ENCODE measurements around the gene GRK5. TPM values are rescaled to one million over a fixed set of nuclear protein-coding genes. Genes with fewer than 3 reads are reported as not detected.

The GRK5 gene
- total RNA-seq, 1 experiment from 2014 or later, result 4.5 TPM

GRCh38 chr10:119243967-119244366, 36.6 kb downstream of the GRK5 start:
- DNase-seq, result no peak
- BruUV-seq (replicated peaks), result no TSS peak

GRCh38 chr10:119245272-119245671, 37.9 kb downstream of the GRK5 start:
- intact Hi-C loops (cut with micrococcal nuclease), result no loop called here
- Histone ChIP-seq H4K20me1 (ENCODE audit: low read length) (no peaks in the 10 kb centered on the region), H3K9me2 (replicated peaks; ENCODE audit: low read length) (no peaks in the 10 kb centered on the region), H3K36me3 (ENCODE audit: low read depth, low read length) (no peaks in the 10 kb centered on the region), H3K4me2 (ENCODE audit: low read length) (no peak overlapping the region), H3K4me3 (ENCODE audit: low read length) (no peak overlapping the region), H2AFZ (ENCODE audit: low read length) (no peak overlapping the region), H3K27me3 (ENCODE audit: low read length) (no peaks in the 10 kb centered on the region), H3K79me2 (ENCODE audit: low read length) (no peaks in the 10 kb centered on the region), H3K27ac (ENCODE audit: low read length) (no peak overlapping the region), H3K9me3 (ENCODE audit: low read length) (no peaks in the 10 kb centered on the region), H3K9ac (ENCODE audit: low read length) (no peak overlapping the region), H3F3A (ENCODE audit: low read length, unreplicated experiment) (no peaks in the 10 kb centered on the region), H3K4me1 (ENCODE audit: insufficient read depth, low read length) (peaks cover 15% of the 10 kb centered on the region)
- no peak for ATAC-seq
- POLR2A ChIA-PET (ENCODE audit: unreplicated experiment), result no interaction called here
- BruUV-seq (replicated peaks), result no TSS peak
- peak; percentile 2 for DNase-seq
- TF ChIP-seq EZH2 (IDR thresholded peaks at IDR 0.05; ENCODE audit: low read length, unreplicated experiment) (no peak), CTCF (conservative IDR thresholded peaks at IDR 0.05; ENCODE audit: low read depth, low read length) (no peak), EZH2phosphoT487 (IDR thresholded peaks at IDR 0.05; ENCODE audit: borderline replicate concordance, low read length) (no peak)
- CTCF ChIA-PET, result no interaction called here

More at GRCh38 chr10:119243967-119244366, 36.6 kb downstream of the GRK5 start:
- intact Hi-C loops (cut with micrococcal nuclease), result no loop called here
- CTCF ChIA-PET, result no interaction called here
- Histone ChIP-seq H3K9ac (ENCODE audit: low read length) (no peak overlapping the region), H3K4me1 (ENCODE audit: insufficient read depth, low read length) (peaks cover 10% of the 10 kb centered on the region; the same call in 1 of the 2 replicates), H3K4me2 (ENCODE audit: low read length) (no peak overlapping the region), H2AFZ (ENCODE audit: low read length) (no peak overlapping the region), H4K20me1 (ENCODE audit: low read length) (no peaks in the 10 kb centered on the region), H3K9me3 (ENCODE audit: low read length) (no peaks in the 10 kb centered on the region), H3K79me2 (ENCODE audit: low read length) (no peaks in the 10 kb centered on the region), H3K4me3 (ENCODE audit: low read length) (no peak overlapping the region), H3K36me3 (ENCODE audit: low read depth, low read length) (no peaks in the 10 kb centered on the region), H3K27me3 (ENCODE audit: low read length) (no peaks in the 10 kb centered on the region), H3F3A (ENCODE audit: low read length, unreplicated experiment) (no peaks in the 10 kb centered on the region), H3K27ac (ENCODE audit: low read length) (no peak overlapping the region), H3K9me2 (replicated peaks; ENCODE audit: low read length) (no peaks in the 10 kb centered on the region)
- no peak for ATAC-seq
- POLR2A ChIA-PET (ENCODE audit: unreplicated experiment), result no interaction called here
- no peak for TF ChIP-seq CTCF (conservative IDR thresholded peaks at IDR 0.05; ENCODE audit: low read depth, low read length)
- no peak for TF ChIP-seq EZH2phosphoT487 (IDR thresholded peaks at IDR 0.05; ENCODE audit: borderline replicate concordance, low read length)
- TF ChIP-seq EZH2 (IDR thresholded peaks at IDR 0.05; ENCODE audit: low read length, unreplicated experiment), result no peak

DNA sequence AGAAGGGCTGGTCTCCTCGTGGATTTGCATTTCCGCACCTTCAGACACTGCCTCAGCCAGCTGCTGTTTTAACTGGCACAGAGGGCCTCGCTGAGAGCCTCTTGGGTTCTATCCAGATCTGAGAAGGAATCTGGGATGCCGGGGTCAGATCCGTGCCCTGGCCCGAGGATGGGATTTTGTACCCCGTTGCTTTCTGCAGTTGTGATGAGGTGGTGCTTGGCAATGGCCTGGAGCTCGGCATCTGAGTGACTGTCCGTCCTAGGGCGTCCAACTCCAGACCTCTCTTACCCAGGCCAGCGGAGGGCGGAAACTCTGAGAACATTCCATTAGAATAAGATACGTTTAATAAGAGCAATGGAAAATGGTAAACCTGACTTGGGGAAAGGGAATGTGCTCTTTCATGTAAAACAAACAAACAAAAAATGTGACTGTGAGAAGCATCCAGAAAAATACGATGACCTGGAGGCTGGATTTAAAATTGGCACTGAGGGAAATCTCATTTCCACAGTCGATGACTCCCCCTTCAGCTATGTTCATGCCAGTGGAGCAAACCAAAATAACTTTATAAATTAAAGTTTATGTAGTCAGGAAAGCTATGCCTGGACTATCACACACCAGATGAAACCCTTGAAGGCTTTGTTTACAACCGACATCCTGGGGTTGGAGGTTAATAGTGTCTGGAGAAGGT, 39.6 kb downstream of the GRK5 start:
- no peaks in the 10 kb centered on the region for H3K9me2 ChIP-seq (replicated peaks; ENCODE audit: low read length)
- no peak overlapping the region for H3K4me2 ChIP-seq (ENCODE audit: low read length)
- BruUV-seq (replicated peaks), result no TSS peak
- CTCF ChIA-PET, result interaction anchor here (0.7 kb wide), 2 partner anchors 24 to 37 kb away, joined by 3 to 4 read pairs; no protein-coding TSS in a partner anchor
- H3K27me3 ChIP-seq (ENCODE audit: low read length), result no peaks in the 10 kb centered on the region
- POLR2A ChIA-PET (ENCODE audit: unreplicated experiment), result no interaction called here
- H3F3A ChIP-seq (ENCODE audit: low read length, unreplicated experiment), result no peaks in the 10 kb centered on the region
- peaks cover 27% of the 10 kb centered on the region for H3K4me1 ChIP-seq (ENCODE audit: insufficient read depth, low read length)
- no peaks in the 10 kb centered on the region for H3K36me3 ChIP-seq (ENCODE audit: low read depth, low read length)
- H3K9me3 ChIP-seq (ENCODE audit: low read length), result no peaks in the 10 kb centered on the region
- ATAC-seq (peak; percentile 20), DNase-seq (peak; percentile 44)
- no peak overlapping the region for H2AFZ ChIP-seq (ENCODE audit: low read length)
- H3K79me2 ChIP-seq (ENCODE audit: low read length), result no peaks in the 10 kb centered on the region
- H3K9ac ChIP-seq (ENCODE audit: low read length), result no peak overlapping the region
- no peak for TF ChIP-seq CTCF (conservative IDR thresholded peaks at IDR 0.05; ENCODE audit: low read depth, low read length)
- H3K4me3 ChIP-seq (ENCODE audit: low read length), result no peak overlapping the region
- intact Hi-C loops (cut with micrococcal nuclease), result no loop called here
- H3K27ac ChIP-seq (ENCODE audit: low read length), result no peak overlapping the region
- H4K20me1 ChIP-seq (ENCODE audit: low read length), result no peaks in the 10 kb centered on the region
